ENCODE results near the gene BMPR2. TPM values are rescaled to one million over a fixed set of nuclear protein-coding genes. Genes with fewer than 3 reads are reported as not detected.
"Not testable (repeated sequence)": the region's sequence is repeated elsewhere in the genome, so short reads cannot be mapped to it uniquely, and the experiment has no call there.

Gene BMPR2
- polyA plus RNA-seq, 1 of the 3 experiments (the other 2 are of a cell fraction) = 10.2 TPM

- H3K79me2 ChIP-seq (ENCODE audit: insufficient read depth) = peaks cover 96% of the 10 kb centered on the region
- H3K27me3 ChIP-seq (ENCODE audit: insufficient read depth) = no peaks in the 10 kb centered on the region
- no peak overlapping the region for H2AFZ ChIP-seq (ENCODE audit: low read depth)
- no peak overlapping the region for H3K4me3 ChIP-seq (ENCODE audit: low read depth in 2 of 2, low read length in 1 of 2)
- no peaks in the 10 kb centered on the region for H3K9me2 ChIP-seq
- peaks cover 10% of the 10 kb centered on the region for H3F3A ChIP-seq (replicated peaks; ENCODE audit: insufficient read depth)
- CTCF ChIA-PET = no interaction called here
- peaks cover 0 to 4% of the 10 kb centered on the region in 2 experiments for H3K36me3 ChIP-seq (replicated peaks in 1 of 2; ENCODE audit: control insufficient read depth in 1 of 2, insufficient read depth in 2 of 2, low read length in 1 of 2)
- TF ChIP-seq TAF1 (IDR thresholded peaks at IDR 0.05; ENCODE audit: borderline replicate concordance, low read depth, low read length) (no peak), FOXM1 (IDR thresholded peaks at IDR 0.05; ENCODE audit: low read depth) (no peak)
- POLR2A ChIA-PET = no interaction called here
- no peak overlapping the region for H3K9ac ChIP-seq
- no peaks in the 10 kb centered on the region for H3K9me3 ChIP-seq
- no peak for DNase-seq
- WGBS (ENCODE audit: low lambda C conversion rate) = 100% methylated on average over 1 of the region's 1 CpG
- H4K20me1 ChIP-seq (ENCODE audit: insufficient read depth) = peaks cover 66% of the 10 kb centered on the region
- no peak overlapping the region for H3K27ac ChIP-seq (ENCODE audit: low read depth in 2 of 2, low read length in 1 of 2)
- no peaks in the 10 kb centered on the region; a peak in 1 of 4 replicates for H3K4me1 ChIP-seq (ENCODE audit: control insufficient read depth in 1 of 2, insufficient read depth in 2 of 2, low read depth in 1 of 2, low read length in 1 of 2)
- H3K4me2 ChIP-seq = no peak overlapping the region
These were observed 58.3 kb downstream of the BMPR2 start for GRCh38 chr2:202434472-202434871.

GRCh38 chr2:202436626-202437025, 60.5 kb downstream of the BMPR2 start:
- Histone ChIP-seq H3K4me1 (ENCODE audit: control insufficient read depth in 1 of 2, insufficient read depth in 2 of 2, low read depth in 1 of 2, low read length in 1 of 2) (no peaks in the 10 kb centered on the region; a peak in 1 of 4 replicates), H3K9ac (no peak overlapping the region), H3K9me2 (no peaks in the 10 kb centered on the region), H3K27me3 (ENCODE audit: insufficient read depth) (no peaks in the 10 kb centered on the region), H3K27ac (ENCODE audit: low read depth in 2 of 2, low read length in 1 of 2) (no peak overlapping the region), H3K79me2 (ENCODE audit: insufficient read depth) (peaks cover 96% of the 10 kb centered on the region), H3F3A (replicated peaks; ENCODE audit: insufficient read depth) (peaks cover 10% of the 10 kb centered on the region), H2AFZ (ENCODE audit: low read depth) (no peak overlapping the region), H3K36me3 (replicated peaks in 1 of 2; ENCODE audit: control insufficient read depth in 1 of 2, insufficient read depth in 2 of 2, low read length in 1 of 2) (peaks cover 0 to 4% of the 10 kb centered on the region in 2 experiments), H3K9me3 (no peaks in the 10 kb centered on the region), H4K20me1 (ENCODE audit: insufficient read depth) (peaks cover 47% of the 10 kb centered on the region), H3K4me3 (ENCODE audit: low read depth in 2 of 2, low read length in 1 of 2) (no peak overlapping the region), H3K4me2 (no peak overlapping the region)
- ChIA-PET CTCF (no interaction called here), POLR2A (no interaction called here)
- 86% methylated on average over 3 of the region's 3 CpGs for WGBS (ENCODE audit: low lambda C conversion rate)
- TF ChIP-seq YY1 (IDR thresholded peaks at IDR 0.05; ENCODE audit: low read depth) = no peak
- DNase-seq = no peak

GRCh38 chr2:202440117-202440516, 64.0 kb downstream of the BMPR2 start:
- WGBS (ENCODE audit: low lambda C conversion rate) = 92% methylated on average over 23 of the region's 24 CpGs
- Histone ChIP-seq H3F3A (replicated peaks; ENCODE audit: insufficient read depth) (peaks cover 16% of the 10 kb centered on the region), H4K20me1 (ENCODE audit: insufficient read depth) (peaks cover 26% of the 10 kb centered on the region), H3K79me2 (ENCODE audit: insufficient read depth) (peaks cover 98% of the 10 kb centered on the region)
- H3K4me3 ChIP-seq (ENCODE audit: low read depth in 2 of 2, low read length in 1 of 2); H3K9me2 ChIP-seq; POLR2A ChIA-PET; CTCF ChIA-PET; H3K9me3 ChIP-seq; DNase-seq; H2AFZ ChIP-seq (ENCODE audit: low read depth); H3K4me2 ChIP-seq; H3K27me3 ChIP-seq (ENCODE audit: insufficient read depth); H3K36me3 ChIP-seq (replicated peaks in 1 of 2; ENCODE audit: control insufficient read depth in 1 of 2, insufficient read depth in 2 of 2, low read length in 1 of 2); H3K27ac ChIP-seq (ENCODE audit: low read depth in 2 of 2, low read length in 1 of 2); H3K9ac ChIP-seq; H3K4me1 ChIP-seq (ENCODE audit: control insufficient read depth in 1 of 2, insufficient read depth in 2 of 2, low read depth in 1 of 2, low read length in 1 of 2): not testable (repeated sequence)

GRCh38 chr2:202442882-202443281, 66.8 kb downstream of the BMPR2 start:
- H4K20me1 ChIP-seq (ENCODE audit: insufficient read depth) = peaks cover 8% of the 10 kb centered on the region
- no peak overlapping the region for H2AFZ ChIP-seq (ENCODE audit: low read depth)
- POLR2A ChIA-PET = no interaction called here
- H3K9me2 ChIP-seq = no peaks in the 10 kb centered on the region
- no peak for DNase-seq
- WGBS (ENCODE audit: low lambda C conversion rate) = 97% methylated on average over 2 of the region's 2 CpGs
- no peaks in the 10 kb centered on the region for H3K9me3 ChIP-seq
- H3K4me1 ChIP-seq (ENCODE audit: control insufficient read depth in 1 of 2, insufficient read depth in 2 of 2, low read depth in 1 of 2, low read length in 1 of 2) = no peaks in the 10 kb centered on the region
- peaks cover 6% of the 10 kb centered on the region for H3F3A ChIP-seq (replicated peaks; ENCODE audit: insufficient read depth)
- H3K79me2 ChIP-seq (ENCODE audit: insufficient read depth) = peaks cover 100% of the 10 kb centered on the region
- H3K4me2 ChIP-seq = no peak overlapping the region
- H3K36me3 ChIP-seq (replicated peaks in 1 of 2; ENCODE audit: control insufficient read depth in 1 of 2, insufficient read depth in 2 of 2, low read length in 1 of 2) = peaks cover 0 to 7% of the 10 kb centered on the region in 2 experiments
- no peaks in the 10 kb centered on the region for H3K27me3 ChIP-seq (ENCODE audit: insufficient read depth)
- H3K9ac ChIP-seq = no peak overlapping the region
- H3K27ac ChIP-seq (ENCODE audit: low read depth in 2 of 2, low read length in 1 of 2) = no peak overlapping the region
- no peak overlapping the region for H3K4me3 ChIP-seq (ENCODE audit: low read depth in 2 of 2, low read length in 1 of 2)
- CTCF ChIA-PET = no interaction called here
- TF ChIP-seq ZBTB33 (IDR thresholded peaks at IDR 0.05; ENCODE audit: borderline replicate concordance, low read depth) (no peak), TCF12 (IDR thresholded peaks at IDR 0.05) (no peak), ELF1 (IDR thresholded peaks at IDR 0.05) (no peak), SMC3 (IDR thresholded peaks at IDR 0.05; ENCODE audit: low read depth, low read length) (no peak), SIN3A (IDR thresholded peaks at IDR 0.05; ENCODE audit: borderline replicate concordance, low read depth, low read length) (no peak), MXI1 (IDR thresholded peaks at IDR 0.05; ENCODE audit: low read depth, low read length) (no peak), CTCF (IDR thresholded peaks at IDR 0.05) (no peak), NFIC (IDR thresholded peaks at IDR 0.05; ENCODE audit: borderline replicate concordance) (no peak), FOXM1 (IDR thresholded peaks at IDR 0.05; ENCODE audit: low read depth) (no peak), RAD21 (IDR thresholded peaks at IDR 0.05; ENCODE audit: low read length) (no peak), USF2 (IDR thresholded peaks at IDR 0.05; ENCODE audit: borderline replicate concordance, low read depth, low read length) (no peak), FOSL2 (IDR thresholded peaks at IDR 0.05; ENCODE audit: borderline replicate concordance, low read depth) (no peak)
